ENCODE data around the gene DISP3.

Gene DISP3

DNA sequence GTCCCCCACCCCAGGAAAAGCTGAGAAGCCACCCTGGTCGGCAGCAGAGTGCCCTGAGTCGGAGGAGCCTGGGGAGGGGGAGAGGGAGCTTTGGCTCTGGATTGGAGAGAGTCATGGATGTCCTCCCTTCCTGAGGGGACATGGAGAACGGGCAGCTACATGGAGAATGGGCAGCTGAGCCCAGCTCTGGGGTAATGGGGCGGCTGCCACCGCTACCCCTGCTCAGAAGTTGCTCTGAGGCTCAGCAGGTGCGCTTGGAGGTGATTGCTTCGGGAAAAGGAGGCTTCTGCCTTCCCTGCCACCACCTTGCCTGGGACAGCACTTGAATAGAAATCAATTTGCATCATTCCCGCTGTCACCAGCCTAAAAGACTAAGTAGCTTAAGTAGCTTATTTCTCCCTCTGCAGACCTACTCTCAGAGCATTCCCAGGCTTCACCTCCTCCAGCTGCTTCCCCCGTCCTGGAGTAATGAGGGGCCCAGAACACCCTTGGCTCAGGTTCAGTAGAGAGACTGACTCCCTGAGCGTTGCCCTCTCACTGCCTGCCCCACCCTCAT is 8.3 kb downstream of the DISP3 start:
- Histone ChIP-seq H3K27ac (ENCODE audit: low read depth, low read length) (no peak overlapping the region), H3K27me3 (ENCODE audit: insufficient read depth, low read length) (no peaks in the 10 kb centered on the region), H3K4me3 (ENCODE audit: low read length) (no peak overlapping the region), H3K4me1 (ENCODE audit: insufficient read depth, low read length) (peaks cover 15% of the 10 kb centered on the region), H3K36me3 (ENCODE audit: insufficient read depth, low read length) (no peaks in the 10 kb centered on the region), H3K9ac (ENCODE audit: low read depth, low read length) (no peak overlapping the region), H3K9me3 (ENCODE audit: insufficient read depth, low read depth, low read length) (no peaks in the 10 kb centered on the region)
- WGBS = 47% methylated on average over 10 of the region's 10 CpGs

DNA sequence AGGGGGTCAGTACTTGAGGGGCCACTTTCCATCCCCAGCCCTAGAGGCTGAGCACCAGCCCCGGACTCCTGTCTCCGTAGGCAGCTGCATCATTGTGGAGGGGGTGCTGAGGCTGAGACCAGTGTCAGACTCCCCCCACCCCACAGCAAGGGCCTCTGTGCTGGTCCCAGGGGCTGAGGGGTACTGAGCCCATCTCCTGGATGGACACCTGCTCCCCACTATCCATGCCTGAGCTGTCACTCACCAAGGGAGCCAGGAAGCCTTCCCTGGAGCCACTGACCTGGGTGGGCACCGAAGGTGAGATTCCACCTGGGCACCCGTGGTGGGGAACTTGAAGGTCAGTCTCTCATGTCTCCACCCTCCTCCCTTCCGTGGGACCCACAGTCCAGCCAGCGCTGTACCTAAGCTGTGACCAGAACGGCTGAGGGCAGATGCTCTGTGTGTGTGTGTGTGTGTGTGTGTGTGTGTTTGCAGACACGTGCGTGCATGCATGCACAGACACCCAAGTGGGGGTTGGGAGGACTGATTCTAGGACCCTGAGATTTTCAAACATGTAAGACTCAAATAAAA is 9.3 kb downstream of the DISP3 start:
- H3K9me3 ChIP-seq (ENCODE audit: insufficient read depth, low read depth, low read length) = no peaks in the 10 kb centered on the region
- no peak overlapping the region for H3K9ac ChIP-seq (ENCODE audit: low read depth, low read length)
- H3K36me3 ChIP-seq (ENCODE audit: insufficient read depth, low read length) = no peaks in the 10 kb centered on the region
- no peak overlapping the region for H3K27ac ChIP-seq (ENCODE audit: low read depth, low read length)
- WGBS = 94% methylated on average over 8 of the region's 9 CpGs
- H3K4me1 ChIP-seq (ENCODE audit: insufficient read depth, low read length) = peaks cover 15% of the 10 kb centered on the region
- H3K4me3 ChIP-seq (ENCODE audit: low read length) = no peak overlapping the region
- no peaks in the 10 kb centered on the region for H3K27me3 ChIP-seq (ENCODE audit: insufficient read depth, low read length)

- WGBS = 81% methylated on average over 11 of the region's 11 CpGs
- Histone ChIP-seq H3K27me3 (ENCODE audit: insufficient read depth, low read length) (no peaks in the 10 kb centered on the region), H3K4me3 (ENCODE audit: low read length) (no peak overlapping the region)
Measured at GRCh38 chr1:11488966-11489625, 10.1 kb downstream of the DISP3 start.

GRCh38 chr1:11492235-11492634 is 13.3 kb downstream of the DISP3 start:
- peaks cover 4% of the 10 kb centered on the region; the same call in 1 of the 2 replicates for H3K4me1 ChIP-seq (ENCODE audit: insufficient read depth, low read length)
- H3K36me3 ChIP-seq (ENCODE audit: insufficient read depth, low read length) = no peaks in the 10 kb centered on the region
- no peak overlapping the region for H3K9ac ChIP-seq (ENCODE audit: low read depth, low read length)
- H3K27ac ChIP-seq (ENCODE audit: low read depth, low read length) = no peak overlapping the region
- H3K9me3 ChIP-seq (ENCODE audit: insufficient read depth, low read depth, low read length) = no peaks in the 10 kb centered on the region
- H3K27me3 ChIP-seq (ENCODE audit: insufficient read depth, low read length) = no peaks in the 10 kb centered on the region
- 83% methylated on average over 7 of the region's 7 CpGs for WGBS
- H3K4me3 ChIP-seq (ENCODE audit: low read length) = no peak overlapping the region

More at GRCh38 chr1:11488966-11489625, 10.1 kb downstream of the DISP3 start:
- Histone ChIP-seq H3K9ac (ENCODE audit: low read depth, low read length) (no peak overlapping the region), H3K4me1 (ENCODE audit: insufficient read depth, low read length) (peaks cover 15% of the 10 kb centered on the region), H3K27ac (ENCODE audit: low read depth, low read length) (no peak overlapping the region), H3K36me3 (ENCODE audit: insufficient read depth, low read length) (no peaks in the 10 kb centered on the region), H3K9me3 (ENCODE audit: insufficient read depth, low read depth, low read length) (no peaks in the 10 kb centered on the region)

GRCh38 chr1:11493972-11494655 is 15.2 kb downstream of the DISP3 start:
- H3K27me3 ChIP-seq (ENCODE audit: insufficient read depth, low read length) = no peaks in the 10 kb centered on the region
- peaks cover 7% of the 10 kb centered on the region for H3K4me1 ChIP-seq (ENCODE audit: insufficient read depth, low read length)
- 92% methylated on average over 9 of the region's 9 CpGs for WGBS
- H3K4me3 ChIP-seq (ENCODE audit: low read length) = no peak overlapping the region
- H3K27ac ChIP-seq (ENCODE audit: low read depth, low read length) = no peak overlapping the region
- H3K9me3 ChIP-seq (ENCODE audit: insufficient read depth, low read depth, low read length) = no peaks in the 10 kb centered on the region
- H3K9ac ChIP-seq (ENCODE audit: low read depth, low read length) = no peak overlapping the region
- H3K36me3 ChIP-seq (ENCODE audit: insufficient read depth, low read length) = no peaks in the 10 kb centered on the region

DNA sequence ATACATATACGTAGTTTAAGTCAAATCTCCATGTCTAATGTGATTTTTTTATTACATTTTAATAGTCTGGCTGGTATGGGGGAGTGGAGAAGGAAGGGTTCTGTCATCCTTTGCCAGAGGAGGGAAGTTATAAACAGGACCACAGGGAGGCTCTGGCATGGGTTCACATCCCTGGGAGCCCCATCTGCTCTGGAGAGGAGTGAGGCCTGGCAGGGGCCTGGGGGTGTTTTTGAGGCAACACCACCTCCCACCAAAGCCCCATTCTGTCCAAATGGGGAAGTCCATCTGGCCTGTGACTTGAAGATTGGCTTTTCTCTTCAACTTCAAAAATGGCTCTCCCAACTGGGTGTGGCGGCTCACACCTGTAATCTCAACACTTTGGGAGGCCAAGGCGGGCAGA is 15.8 kb downstream of the DISP3 start:
- H3K9ac ChIP-seq (ENCODE audit: low read depth, low read length) = no peak overlapping the region
- WGBS = 99% methylated on average over 2 of the region's 3 CpGs
- H3K9me3 ChIP-seq (ENCODE audit: insufficient read depth, low read depth, low read length) = no peaks in the 10 kb centered on the region
- peaks cover 14% of the 10 kb centered on the region for H3K4me1 ChIP-seq (ENCODE audit: insufficient read depth, low read length)
- no peak overlapping the region for H3K27ac ChIP-seq (ENCODE audit: low read depth, low read length)
- H3K36me3 ChIP-seq (ENCODE audit: insufficient read depth, low read length) = no peaks in the 10 kb centered on the region
- no peaks in the 10 kb centered on the region for H3K27me3 ChIP-seq (ENCODE audit: insufficient read depth, low read length)
- H3K4me3 ChIP-seq (ENCODE audit: low read length) = no peak overlapping the region

DNA sequence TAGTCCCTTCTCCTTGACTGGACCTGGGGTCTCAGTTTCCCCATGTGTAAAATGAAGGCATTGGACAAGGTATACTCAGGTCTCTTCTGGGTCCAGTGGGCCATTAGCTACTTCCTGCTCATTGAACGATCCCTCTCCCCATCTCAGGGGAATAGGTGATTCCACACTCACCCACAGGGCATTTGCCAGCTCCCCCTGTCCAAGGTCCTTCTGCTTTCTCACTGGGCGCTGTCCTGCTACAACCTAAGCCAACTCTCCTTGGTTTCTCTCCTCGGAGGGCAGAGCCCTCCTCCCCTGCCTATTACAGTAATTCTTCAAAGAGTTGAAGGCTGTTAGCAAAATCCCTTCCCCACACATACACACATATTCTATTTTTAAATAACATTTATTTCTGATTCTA is 16.6 kb downstream of the DISP3 start:
- H3K9ac ChIP-seq (ENCODE audit: low read depth, low read length) = no peak overlapping the region
- H3K4me3 ChIP-seq (ENCODE audit: low read length) = no peak overlapping the region
- H3K9me3 ChIP-seq (ENCODE audit: insufficient read depth, low read depth, low read length) = no peaks in the 10 kb centered on the region
- no peaks in the 10 kb centered on the region for H3K36me3 ChIP-seq (ENCODE audit: insufficient read depth, low read length)
- no peaks in the 10 kb centered on the region for H3K27me3 ChIP-seq (ENCODE audit: insufficient read depth, low read length)
- H3K27ac ChIP-seq (ENCODE audit: low read depth, low read length) = no peak overlapping the region
- WGBS = 87% methylated on average over 3 of the region's 3 CpGs
- H3K4me1 ChIP-seq (ENCODE audit: insufficient read depth, low read length) = peaks cover 21% of the 10 kb centered on the region

- H3K9me3 ChIP-seq (ENCODE audit: insufficient read depth, low read depth, low read length) = no peaks in the 10 kb centered on the region
- no peak overlapping the region for H3K9ac ChIP-seq (ENCODE audit: low read depth, low read length)
- no peak overlapping the region for H3K27ac ChIP-seq (ENCODE audit: low read depth, low read length)
- no peaks in the 10 kb centered on the region; the same call in 1 of the 2 replicates for H3K36me3 ChIP-seq (ENCODE audit: insufficient read depth, low read length)
- 91% methylated on average over 8 of the region's 8 CpGs for WGBS
- H3K27me3 ChIP-seq (ENCODE audit: insufficient read depth, low read length) = no peaks in the 10 kb centered on the region
- peaks cover 23% of the 10 kb centered on the region for H3K4me1 ChIP-seq (ENCODE audit: insufficient read depth, low read length)
- H3K4me3 ChIP-seq (ENCODE audit: low read length) = no peak overlapping the region
Measured at GRCh38 chr1:11496551-11497080, 17.7 kb downstream of the DISP3 start.

DNA sequence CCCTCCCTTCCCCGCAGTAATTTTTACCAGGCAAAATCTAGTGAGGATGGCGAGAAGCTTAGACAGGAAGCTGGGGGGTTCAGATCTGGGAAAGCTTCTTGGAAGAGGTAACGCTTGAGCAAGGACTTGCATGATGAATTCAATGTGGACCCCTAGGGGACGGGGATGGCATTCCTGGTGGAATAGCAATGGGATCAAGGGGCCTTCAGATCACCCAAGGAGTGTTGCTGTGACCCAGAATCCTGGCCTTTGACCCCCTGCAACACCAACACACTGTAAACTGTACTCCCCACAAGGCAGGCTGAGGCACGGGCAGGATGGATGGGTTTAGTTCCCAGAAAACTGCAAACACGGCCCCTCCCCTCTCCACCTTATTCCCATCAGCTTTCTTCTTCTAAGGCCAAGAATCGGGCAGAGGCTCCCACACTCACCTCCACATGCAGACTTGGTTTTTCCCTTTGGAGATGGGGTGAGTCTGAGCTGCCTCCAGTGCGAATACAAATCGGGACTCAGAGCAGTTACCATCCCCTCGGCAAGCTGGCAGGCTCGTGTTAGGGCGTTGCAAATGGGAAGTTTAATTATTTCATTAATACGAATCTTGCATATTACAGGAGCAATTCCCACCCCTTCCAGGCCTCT is 20.1 kb downstream of the DISP3 start:
- Histone ChIP-seq H3K27ac (ENCODE audit: low read depth, low read length) (peak overlapping the region; percentile 44; the same call in 1 of the 2 replicates), H3K36me3 (ENCODE audit: insufficient read depth, low read length) (peaks cover 16% of the 10 kb centered on the region), H3K4me3 (ENCODE audit: low read length) (peak overlapping the region; percentile 17; the same call in 1 of the 2 replicates), H3K9ac (ENCODE audit: low read depth, low read length) (peak overlapping the region; percentile 13; the same call in 1 of the 2 replicates), H3K9me3 (ENCODE audit: insufficient read depth, low read depth, low read length) (0 out of 2 replicates have a peak, but pooled peaks cover 2% of the 10 kb centered on the region), H3K27me3 (ENCODE audit: insufficient read depth, low read length) (no peaks in the 10 kb centered on the region), H3K4me1 (ENCODE audit: insufficient read depth, low read length) (peaks cover 23% of the 10 kb centered on the region)
- WGBS = 51% methylated on average over 13 of the region's 13 CpGs

GRCh38 chr1:11499601-11500331 is 20.8 kb downstream of the DISP3 start:
- peaks cover 23% of the 10 kb centered on the region for H3K4me1 ChIP-seq (ENCODE audit: insufficient read depth, low read length)
- peaks cover 23% of the 10 kb centered on the region for H3K36me3 ChIP-seq (ENCODE audit: insufficient read depth, low read length)
- H3K4me3 ChIP-seq (ENCODE audit: low read length) = peak overlapping the region; percentile 17
- H3K27ac ChIP-seq (ENCODE audit: low read depth, low read length) = peak overlapping the region; percentile 62; the same call in 1 of the 2 replicates
- H3K9me3 ChIP-seq (ENCODE audit: insufficient read depth, low read depth, low read length) = peaks cover 9% of the 10 kb centered on the region
- 0 out of 2 replicates have a peak overlapping the region, but pooled peaks have one; percentile 6 for H3K9ac ChIP-seq (ENCODE audit: low read depth, low read length)
- no peaks in the 10 kb centered on the region for H3K27me3 ChIP-seq (ENCODE audit: insufficient read depth, low read length)
- WGBS = 32% methylated on average over 14 of the region's 14 CpGs

Measured in HUES64 (cell line).